Adrenal gland (tissue), 5 donors: ENCODE measurements around the gene KLHL29.

Source experiments
- CTCF ChIP-seq, 6 experiments: fragments of 450-650 bp in 4 of 6; fragments of 200-600 bp in 2 of 6; sonication (generic) in 1 of 6; IDR thresholded peaks; 1 replicate in 5 of 6; 2 replicates in 1 of 6; pipeline versions ENCODE4 v1.5.1 to v1.8.0; 2016 to 2021; ENCODE audit warnings: antibody characterized with exemption in 6 of 6, mild to moderate bottlenecking in 2 of 6, moderate library complexity in 1 of 6
- POLR2A ChIP-seq, 2 donors: fragments of 450-650 bp; IDR thresholded peaks; one replicate each; pipeline ENCODE4 v1.6.1; 2017; ENCODE audit warnings: antibody characterized with exemption in 2 of 2, mild to moderate bottlenecking in 2 of 2, moderate library complexity in 1 of 2
- donor health status: DM: no; HTN: no; CAD: no.

GRCh38 chr2:23615216-23616020, 230.4 kb downstream of the KLHL29 start:
- TF ChIP-seq CTCF (IDR thresholded peaks at IDR 0.05) = no peak
- no peak for TF ChIP-seq POLR2A (IDR thresholded peaks at IDR 0.05)
